Right atrium auricular region (tissue), 2 donors: Measurements from ENCODE around the gene TMC2. TPM values are rescaled to one million over a fixed set of nuclear protein-coding genes. Genes with fewer than 3 reads are reported as not detected.

Experiments used
- DNase-seq: peaks from one replicate; pipeline ENCODE4 v3.0.0-alpha.2; 2019; ENCODE audit warnings: low spot score
- H3K27ac ChIP-seq, 2 donors: fragments of 200-600 bp; sonication (generic); 1 replicate in 1 of 2; 2 replicates in 1 of 2; pipeline ENCODE4 v1.5.1; 2016 to 2019
- H3K27me3 ChIP-seq, 2 donors: fragments of 200-600 bp; sonication (generic); one replicate each; pipeline versions ENCODE4 v1.5.1 to v1.6.0; 2017 to 2019
- H3K36me3 ChIP-seq: fragments of 200-600 bp; sonication (generic); one replicate; pipeline ENCODE4 v1.5.1; 2016
- H3K4me1 ChIP-seq, 2 donors: fragments of 200-600 bp; sonication (generic); one replicate each; pipeline versions ENCODE4 v1.5.1 to v1.6.0; 2017 to 2019
- H3K4me3 ChIP-seq, 2 donors: fragments of 200-600 bp; sonication (generic); 1 replicate in 1 of 2; 2 replicates in 1 of 2; pipeline ENCODE4 v1.5.1; 2017 to 2019; ENCODE audit warnings: mild to moderate bottlenecking in 1 of 2, moderate library complexity in 1 of 2
- H3K9me3 ChIP-seq, 2 donors: fragments of 200-600 bp; sonication (generic); one replicate each; pipeline ENCODE4 v1.5.1; 2019
- CTCF ChIP-seq, 2 donors: fragments of 200-600 bp; sonication (generic); IDR thresholded peaks; one replicate each; pipeline ENCODE4 v1.5.1; 2019; ENCODE audit warnings: antibody characterized with exemption in 2 of 2
- total RNA-seq, 2 donors: library from RNA; depleted of rRNA; stranded (reverse); fragments of >200 nt; gene quantifications; one replicate each; pipeline ENCODE4 v1.1.0, GENCODE V29; 2016

Gene TMC2
- total RNA-seq, 2 donors from 2014 or later, result not detected

- no peaks in the 10 kb centered on the region for H3K9me3 ChIP-seq
- no peak for TF ChIP-seq CTCF (IDR thresholded peaks at IDR 0.05)
- no peak overlapping the region for H3K27ac ChIP-seq
- H3K4me1 ChIP-seq, result peaks cover 0 to 9% of the 10 kb centered on the region in 2 donors
- no peaks in the 10 kb centered on the region for H3K36me3 ChIP-seq
- no peak for DNase-seq
- peaks cover 9 to 11% of the 10 kb centered on the region in 2 donors for H3K27me3 ChIP-seq
- H3K4me3 ChIP-seq, result peak overlapping the region in 1 of 2 donors; percentile 38
Measured at GRCh38 chr20:2559279-2559626, 22.9 kb downstream of the TMC2 start.

GRCh38 chr20:2559651-2560050 lies 23.3 kb downstream of the TMC2 start:
- peaks cover 9 to 11% of the 10 kb centered on the region in 2 donors for H3K27me3 ChIP-seq
- DNase-seq, result no peak
- H3K36me3 ChIP-seq, result no peaks in the 10 kb centered on the region
- H3K4me3 ChIP-seq, result no peak overlapping the region
- no peaks in the 10 kb centered on the region for H3K9me3 ChIP-seq
- no peak overlapping the region for H3K27ac ChIP-seq
- peaks cover 0 to 9% of the 10 kb centered on the region in 2 donors for H3K4me1 ChIP-seq
- TF ChIP-seq CTCF (IDR thresholded peaks at IDR 0.05), result no peak

- Histone ChIP-seq H3K4me3 (no peak overlapping the region), H3K9me3 (no peaks in the 10 kb centered on the region), H3K36me3 (no peaks in the 10 kb centered on the region), H3K27ac (no peak overlapping the region), H3K27me3 (peaks cover 11 to 14% of the 10 kb centered on the region in 2 donors), H3K4me1 (peaks cover 0 to 9% of the 10 kb centered on the region in 2 donors)
- TF ChIP-seq CTCF (IDR thresholded peaks at IDR 0.05), result no peak
- no peak for DNase-seq
Measured at GRCh38 chr20:2563116-2563515, 26.7 kb downstream of the TMC2 start.

- H3K27ac ChIP-seq, result no peak overlapping the region
- H3K4me3 ChIP-seq, result no peak overlapping the region
- H3K27me3 ChIP-seq, result peaks cover 0 to 6% of the 10 kb centered on the region in 2 donors
- no peak for TF ChIP-seq CTCF (IDR thresholded peaks at IDR 0.05)
- H3K9me3 ChIP-seq, result no peaks in the 10 kb centered on the region
- H3K4me1 ChIP-seq, result no peaks in the 10 kb centered on the region
- DNase-seq, result no peak
- H3K36me3 ChIP-seq, result no peaks in the 10 kb centered on the region
Measured at GRCh38 chr20:2564406-2564805, 28.0 kb downstream of the TMC2 start.

DNA sequence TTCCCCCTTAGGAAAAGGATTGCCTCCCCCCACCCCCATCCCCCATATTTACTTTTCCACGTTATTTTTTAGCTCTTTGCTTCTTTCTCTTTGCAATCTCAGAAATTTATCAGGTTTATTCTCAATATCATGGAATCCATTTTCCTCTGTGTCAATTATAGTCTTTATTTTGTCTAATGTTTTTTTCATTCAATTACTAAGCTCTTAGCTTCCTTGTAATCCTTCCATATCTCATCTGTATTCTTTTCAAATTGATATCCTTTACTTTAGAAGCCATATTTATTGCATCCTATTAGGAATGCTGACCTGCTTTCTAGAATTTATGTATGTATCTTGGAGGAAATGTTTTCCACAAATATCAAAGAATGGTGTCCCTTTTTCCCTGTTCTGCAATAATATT lies 39.3 kb downstream of the TMC2 start:
- TF ChIP-seq CTCF (IDR thresholded peaks at IDR 0.05), result no peak
- H3K27ac ChIP-seq, result no peak overlapping the region
- no peaks in the 10 kb centered on the region for H3K4me1 ChIP-seq
- DNase-seq, result no peak
- no peaks in the 10 kb centered on the region for H3K36me3 ChIP-seq
- H3K27me3 ChIP-seq, result no peaks in the 10 kb centered on the region
- no peaks in the 10 kb centered on the region for H3K9me3 ChIP-seq
- H3K4me3 ChIP-seq, result no peak overlapping the region

DNA sequence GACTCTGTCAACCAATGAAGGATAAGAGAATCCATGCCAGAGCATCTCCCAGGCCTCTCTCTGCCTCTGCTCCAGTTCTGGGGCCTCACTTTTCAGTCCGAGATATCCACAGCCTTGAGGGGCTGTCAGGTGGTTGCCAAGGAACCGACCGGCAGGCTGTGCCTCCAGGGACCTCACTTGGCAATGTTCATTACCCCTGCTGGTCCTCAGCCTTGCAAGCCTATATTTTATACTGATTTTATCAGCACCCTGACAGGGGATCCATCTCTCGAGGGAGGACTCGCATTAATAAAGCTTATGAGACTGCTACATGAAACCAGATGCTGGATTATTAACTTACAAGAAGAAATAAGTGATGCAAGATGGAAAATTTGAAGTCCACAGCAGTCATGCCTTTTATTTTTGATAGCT lies 39.9 kb downstream of the TMC2 start:
- Histone ChIP-seq H3K27ac (no peak overlapping the region), H3K4me1 (no peaks in the 10 kb centered on the region), H3K36me3 (no peaks in the 10 kb centered on the region), H3K4me3 (no peak overlapping the region), H3K9me3 (no peaks in the 10 kb centered on the region), H3K27me3 (no peaks in the 10 kb centered on the region)
- no peak for TF ChIP-seq CTCF (IDR thresholded peaks at IDR 0.05)
- DNase-seq, result no peak
